Osteocyte (in vitro differentiated cells): ENCODE measurements around the gene PAH. TPM values are rescaled to one million over a fixed set of nuclear protein-coding genes. Genes with fewer than 3 reads are reported as not detected.
"Not testable (repeated sequence)": the region's sequence is repeated elsewhere in the genome, so short reads cannot be mapped to it uniquely, and the experiment has no call there.

Source experiments
- DNase-seq: peaks from one replicate; pipeline ENCODE4 v3.0.0; 2021; ENCODE audit warnings: mixed read lengths; ENCODE audit not compliant: unreplicated experiment; ENCODE audit errors: extremely low spot score
- H3K27ac Mint-ChIP-seq: one replicate; pipeline ENCODE4 v1.8.0; 2021; ENCODE audit warnings: mild to moderate bottlenecking, mixed read lengths; ENCODE audit not compliant: unreplicated experiment
- H3K27me3 Mint-ChIP-seq: one replicate; pipeline ENCODE4 v1.8.0; 2021; ENCODE audit warnings: mixed read lengths; ENCODE audit not compliant: unreplicated experiment
- H3K36me3 Mint-ChIP-seq: one replicate; pipeline ENCODE4 v1.8.0; 2021; ENCODE audit warnings: mixed read lengths; ENCODE audit not compliant: unreplicated experiment
- H3K4me1 Mint-ChIP-seq: one replicate; pipeline ENCODE4 v1.8.0; 2021; ENCODE audit warnings: mixed read lengths; ENCODE audit not compliant: unreplicated experiment
- H3K4me3 Mint-ChIP-seq: one replicate; pipeline ENCODE4 v1.8.0; 2021; ENCODE audit warnings: mild to moderate bottlenecking, moderate library complexity, mixed read lengths; ENCODE audit not compliant: unreplicated experiment
- H3K9me3 Mint-ChIP-seq: one replicate; pipeline ENCODE4 v1.8.0; 2021; ENCODE audit warnings: mixed read lengths; ENCODE audit not compliant: unreplicated experiment
- CTCF ChIP-seq: fragments of 200-600 bp; sonication (generic); IDR thresholded peaks from 2 replicates; pipeline ENCODE4 v1.5.0; 2021; ENCODE audit warnings: antibody characterized with exemption, mild to moderate bottlenecking, moderate library complexity
- total RNA-seq: library from RNA; stranded (reverse); gene quantifications from 2 replicates; pipeline ENCODE4 v1.2.1, GENCODE V29; 2021

Gene PAH
- total RNA-seq, 1 donor from 2014 or later = not detected

GRCh38 chr12:102851246-102851645, 65.8 kb downstream of the PAH start:
- no peaks in the 10 kb centered on the region for H3K4me1 Mint-ChIP-seq
- no peak for DNase-seq
- H3K27ac Mint-ChIP-seq = no peak overlapping the region
- peaks cover 23% of the 10 kb centered on the region for H3K9me3 Mint-ChIP-seq
- TF ChIP-seq CTCF = no peak
- no peaks in the 10 kb centered on the region for H3K27me3 Mint-ChIP-seq
- H3K36me3 Mint-ChIP-seq = no peaks in the 10 kb centered on the region
- H3K4me3 Mint-ChIP-seq = no peak overlapping the region

- H3K27me3 Mint-ChIP-seq = no peaks in the 10 kb centered on the region
- H3K27ac Mint-ChIP-seq = no peak overlapping the region
- TF ChIP-seq CTCF = no peak
- H3K4me1 Mint-ChIP-seq = no peaks in the 10 kb centered on the region
- H3K4me3 Mint-ChIP-seq = no peak overlapping the region
- no peak for DNase-seq
- no peaks in the 10 kb centered on the region for H3K36me3 Mint-ChIP-seq
- peaks cover 23% of the 10 kb centered on the region for H3K9me3 Mint-ChIP-seq
Measured at GRCh38 chr12:102849722-102850447, 67.2 kb downstream of the PAH start.

GRCh38 chr12:102848832-102849231, 68.2 kb downstream of the PAH start:
- Mint-ChIP-seq H3K4me1 (no peaks in the 10 kb centered on the region), H3K4me3 (no peak overlapping the region), H3K9me3 (peaks cover 23% of the 10 kb centered on the region), H3K36me3 (no peaks in the 10 kb centered on the region), H3K27me3 (no peaks in the 10 kb centered on the region), H3K27ac (no peak overlapping the region)
- no peak for TF ChIP-seq CTCF
- no peak for DNase-seq

- no peaks in the 10 kb centered on the region for H3K36me3 Mint-ChIP-seq
- H3K9me3 Mint-ChIP-seq = peaks cover 23% of the 10 kb centered on the region
- H3K27ac Mint-ChIP-seq = no peak overlapping the region
- H3K4me1 Mint-ChIP-seq = no peaks in the 10 kb centered on the region
- no peak for TF ChIP-seq CTCF
- H3K4me3 Mint-ChIP-seq = no peak overlapping the region
- no peaks in the 10 kb centered on the region for H3K27me3 Mint-ChIP-seq
- no peak for DNase-seq
Measured at GRCh38 chr12:102847131-102847530, 69.9 kb downstream of the PAH start.

- H3K36me3 Mint-ChIP-seq = no peaks in the 10 kb centered on the region
- no peaks in the 10 kb centered on the region for H3K9me3 Mint-ChIP-seq
- no peak overlapping the region for H3K4me3 Mint-ChIP-seq
- DNase-seq = no peak
- TF ChIP-seq CTCF = no peak
- H3K4me1 Mint-ChIP-seq = no peaks in the 10 kb centered on the region
- no peak overlapping the region for H3K27ac Mint-ChIP-seq
- no peaks in the 10 kb centered on the region for H3K27me3 Mint-ChIP-seq
Measured at GRCh38 chr12:102833687-102834441, 83.2 kb downstream of the PAH start.

- DNase-seq, H3K9me3 Mint-ChIP-seq, H3K4me1 Mint-ChIP-seq, H3K27ac Mint-ChIP-seq, H3K36me3 Mint-ChIP-seq, H3K27me3 Mint-ChIP-seq, H3K4me3 Mint-ChIP-seq: not testable (repeated sequence)
Measured at GRCh38 chr12:102832826-102833225, 84.2 kb downstream of the PAH start.
